Stimulated activated CD4-positive, alpha-beta T cell treated with anti-CD3 and anti-CD28 coated beads, Interleukin-15, amount 100 ng/mL, for 1 hour (primary cell): ENCODE results near the gene GALNT15.

Experiments
- DNase-seq, 2 donors: peaks; one replicate each; pipeline ENCODE4 v3.0.0-alpha.2; 2020; ENCODE audit warnings: low read depth in 1 of 2, low spot score in 1 of 2

Gene GALNT15

GRCh38 chr3:16151109-16151508, 23.4 kb upstream of the GALNT15 start:
- DNase-seq = no peak

GRCh38 chr3:16168211-16168610, 6.3 kb upstream of the GALNT15 start:
- DNase-seq = no peak

DNA sequence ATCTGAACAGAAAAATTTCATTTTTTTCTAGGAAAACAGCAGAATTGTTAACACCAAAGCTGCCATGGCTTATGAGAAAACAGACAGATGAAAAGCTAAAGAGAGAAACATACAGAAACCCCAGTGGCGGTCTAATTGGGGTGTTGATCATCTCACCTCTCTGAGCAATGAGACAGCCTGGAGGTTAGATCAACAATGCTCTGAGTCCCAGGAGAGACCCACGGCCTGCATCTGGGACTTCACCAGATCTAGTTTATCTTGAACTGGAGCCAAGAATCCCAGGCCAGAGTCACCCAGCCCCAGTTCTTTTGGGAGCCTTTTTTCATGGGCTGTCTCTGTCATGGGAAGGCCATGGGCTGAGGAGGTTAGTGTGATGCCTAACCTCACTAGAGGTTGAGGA, 3.5 kb upstream of the GALNT15 start:
- no peak for DNase-seq

DNA sequence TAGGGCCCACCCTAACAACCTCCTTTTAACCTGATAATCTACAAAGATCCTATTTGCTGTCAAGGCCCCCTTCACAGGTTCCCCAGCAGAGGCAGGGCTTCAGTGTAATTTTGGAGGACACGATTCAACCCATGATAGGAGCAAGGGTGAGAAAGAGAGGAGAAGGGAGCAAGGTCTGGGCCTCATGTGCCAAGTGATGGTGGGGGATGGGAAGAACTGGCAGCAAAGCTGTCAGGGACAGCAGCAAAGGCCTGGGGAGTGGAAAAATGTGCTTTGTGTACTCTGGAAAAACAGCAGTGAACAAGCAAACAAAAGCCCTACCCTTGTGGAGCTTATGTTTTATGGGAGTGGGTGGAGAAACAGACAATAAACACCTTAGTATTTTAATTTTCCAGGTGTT, 2.7 kb upstream of the GALNT15 start:
- DNase-seq = no peak

- DNase-seq = no peak
These were observed 1.0 kb upstream of the GALNT15 start for GRCh38 chr3:16173283-16174025.

DNA sequence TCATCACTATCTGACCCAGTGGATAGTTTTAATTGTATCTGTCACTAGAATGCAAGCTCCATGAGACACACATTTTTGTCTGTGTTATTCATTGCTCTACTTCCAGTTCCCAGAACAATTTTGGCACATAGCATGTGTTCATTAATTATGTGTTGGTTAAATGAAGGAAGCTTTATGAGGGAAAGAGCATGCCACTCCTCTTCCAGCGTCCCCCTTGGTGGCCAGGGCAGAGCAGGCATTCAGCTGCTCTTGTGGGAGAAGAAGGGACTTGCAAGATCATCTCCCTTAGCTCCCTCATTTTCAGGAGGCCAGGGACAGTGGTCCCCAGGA, 489 bp upstream of the GALNT15 start:
- no peak for DNase-seq

DNA sequence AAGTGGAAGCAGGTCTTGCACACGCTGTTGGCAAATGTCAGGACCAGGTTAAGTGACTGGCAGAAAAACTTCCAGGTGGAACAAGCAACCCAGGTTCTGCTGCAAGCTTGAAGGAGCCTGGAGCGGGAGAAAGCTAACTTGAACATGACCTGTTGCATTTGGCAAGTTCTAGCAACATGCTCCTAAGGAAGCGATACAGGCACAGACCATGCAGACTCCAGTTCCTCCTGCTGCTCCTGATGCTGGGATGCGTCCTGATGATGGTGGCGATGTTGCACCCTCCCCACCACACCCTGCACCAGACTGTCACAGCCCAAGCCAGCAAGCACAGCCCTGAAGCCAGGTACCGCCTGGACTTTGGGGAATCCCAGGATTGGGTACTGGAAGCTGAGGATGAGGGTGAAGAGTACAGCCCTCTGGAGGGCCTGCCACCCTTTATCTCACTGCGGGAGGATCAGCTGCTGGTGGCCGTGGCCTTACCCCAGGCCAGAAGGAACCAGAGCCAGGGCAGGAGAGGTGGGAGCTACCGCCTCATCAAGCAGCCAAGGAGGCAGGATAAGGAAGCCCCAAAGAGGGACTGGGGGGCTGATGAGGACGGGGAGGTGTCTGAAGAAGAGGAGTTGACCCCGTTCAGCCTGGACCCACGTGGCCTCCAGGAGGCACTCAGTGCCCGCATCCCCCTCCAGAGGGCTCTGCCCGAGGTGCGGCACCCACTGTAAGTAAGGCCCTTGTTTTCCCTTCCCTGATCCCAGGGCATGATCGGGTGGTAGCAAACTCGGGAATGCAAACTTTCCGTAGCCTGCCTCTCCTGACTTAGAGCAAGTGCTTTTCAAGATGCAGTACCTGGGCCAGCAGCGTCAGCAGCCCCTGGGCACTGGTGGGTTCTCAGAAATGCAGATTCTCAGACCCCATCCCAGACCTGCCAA, 759 bp downstream of the GALNT15 start:
- no peak for DNase-seq

- DNase-seq = no peak
These were observed 2.0 kb downstream of the GALNT15 start for GRCh38 chr3:16176391-16177030.

GRCh38 chr3:16177382-16177781, 2.9 kb downstream of the GALNT15 start:
- DNase-seq = no peak

GRCh38 chr3:16177962-16178627, 3.6 kb downstream of the GALNT15 start:
- peak; percentile 18 to 49 for DNase-seq

DNA sequence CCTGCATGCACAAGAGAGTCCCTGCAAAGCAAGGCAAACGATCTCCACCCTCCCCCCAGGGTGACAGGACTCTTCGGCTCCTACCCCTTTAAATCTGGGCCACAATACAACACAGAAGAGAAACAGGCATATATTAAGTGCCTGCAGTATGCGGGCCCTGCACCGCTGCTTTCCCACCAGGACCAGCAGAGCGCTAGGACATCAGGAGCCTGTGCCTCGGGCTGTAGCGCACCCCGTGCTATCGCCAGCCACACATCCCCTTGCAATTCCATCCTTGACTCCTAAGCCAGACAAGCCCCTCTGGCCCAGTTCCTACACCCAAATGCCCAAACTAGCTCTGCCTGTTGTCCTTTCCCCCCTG, 4.1 kb downstream of the GALNT15 start:
- DNase-seq = no peak

DNA sequence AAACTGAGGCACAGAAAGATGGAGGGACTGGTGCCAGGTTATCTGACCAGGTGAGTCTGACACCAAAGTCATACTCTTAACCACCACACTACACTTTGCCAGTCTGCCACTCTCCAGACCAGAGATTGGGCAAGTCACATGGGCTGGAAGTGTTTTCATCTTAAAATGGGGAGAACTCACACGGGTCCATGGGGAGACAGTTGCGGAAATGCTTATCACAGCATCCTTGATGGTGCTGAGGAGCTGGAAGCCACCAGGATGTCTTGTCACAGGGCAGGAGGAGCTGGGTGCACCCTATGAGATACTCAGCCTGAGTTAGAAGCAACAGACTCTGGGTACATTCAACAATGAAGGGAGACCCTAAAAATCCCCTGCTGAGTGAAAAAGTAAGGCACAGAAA, 4.8 kb downstream of the GALNT15 start:
- DNase-seq = no peak

- no peak for DNase-seq
These were observed 5.6 kb downstream of the GALNT15 start for GRCh38 chr3:16179771-16180736.

DNA sequence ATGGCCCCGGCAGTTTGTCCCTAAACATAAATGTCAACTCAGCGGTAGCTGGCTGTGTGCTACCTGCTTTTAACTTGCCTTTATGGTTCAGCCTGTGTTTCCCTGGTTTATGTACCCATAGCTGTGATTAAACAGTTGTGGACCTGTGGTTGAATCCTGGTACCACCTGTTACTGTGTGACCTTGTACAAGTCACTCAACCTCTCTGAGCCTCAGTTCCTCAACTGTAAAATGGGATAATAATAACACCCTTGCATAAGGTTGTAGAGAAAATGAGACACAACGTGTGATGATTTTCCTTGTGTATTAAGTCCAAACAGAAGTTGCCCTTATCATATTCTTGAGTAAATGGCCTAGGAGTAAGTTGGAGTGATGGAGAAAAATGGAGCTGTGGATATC, 6.3 kb downstream of the GALNT15 start:
- no peak for DNase-seq

DNA sequence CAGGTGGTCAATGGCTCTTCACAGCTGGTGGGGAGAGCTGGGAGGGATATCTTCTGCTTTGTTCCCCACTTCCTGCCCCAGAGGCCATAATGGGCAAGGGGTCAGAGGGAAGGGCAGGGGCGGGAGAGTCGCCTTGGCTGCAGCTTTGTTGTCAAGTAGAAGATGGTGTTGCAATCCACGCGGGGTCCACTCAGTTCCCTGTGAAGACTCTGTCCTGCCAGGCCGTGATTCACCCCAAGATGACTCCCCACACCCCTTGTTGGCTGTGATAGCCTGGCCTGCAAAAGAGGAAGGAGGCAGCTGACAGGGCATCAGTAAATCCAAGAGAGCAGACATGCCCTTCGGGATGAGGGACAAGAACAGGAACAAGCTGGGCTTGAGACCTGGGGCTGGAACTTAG, 6.9 kb downstream of the GALNT15 start:
- DNase-seq = no peak

DNA sequence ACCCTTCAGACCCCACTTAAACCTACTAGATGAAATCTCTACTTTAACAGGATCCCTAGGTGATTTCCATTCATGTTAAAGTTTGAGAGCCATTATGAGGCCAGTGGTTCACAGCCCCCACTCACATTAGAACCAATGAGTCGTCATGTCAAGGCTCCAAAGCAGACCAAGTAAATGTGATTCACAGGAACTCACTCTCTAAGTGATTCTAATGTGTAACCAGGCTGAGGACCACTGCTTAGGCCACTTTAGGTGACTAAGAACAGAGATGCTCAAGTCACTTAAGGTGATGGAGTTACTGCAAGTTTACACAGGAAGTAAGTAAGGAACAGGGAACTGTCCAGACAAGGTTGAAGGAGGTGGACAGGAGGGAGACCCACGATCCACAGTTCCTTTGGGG, 7.7 kb downstream of the GALNT15 start:
- no peak for DNase-seq

DNA sequence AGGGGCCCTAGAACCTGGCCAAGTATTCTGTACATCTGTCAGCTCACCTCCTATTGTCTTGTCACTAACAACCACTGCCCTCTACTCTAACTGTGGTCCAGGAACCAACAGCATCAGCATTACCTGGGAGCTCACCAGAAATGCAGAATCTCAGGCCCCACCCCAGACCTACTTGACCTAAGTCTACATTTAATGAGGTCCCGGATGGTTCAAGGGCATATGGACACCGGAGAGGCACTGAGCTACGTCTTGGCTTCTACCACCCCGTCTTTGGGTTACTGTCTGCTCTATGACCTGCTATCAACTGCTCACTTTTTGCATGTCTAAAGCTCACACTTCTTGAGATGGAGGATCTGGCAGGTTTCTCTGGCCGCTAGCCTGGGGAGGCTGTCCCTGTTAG, 8.1 kb downstream of the GALNT15 start:
- DNase-seq = no peak

DNA sequence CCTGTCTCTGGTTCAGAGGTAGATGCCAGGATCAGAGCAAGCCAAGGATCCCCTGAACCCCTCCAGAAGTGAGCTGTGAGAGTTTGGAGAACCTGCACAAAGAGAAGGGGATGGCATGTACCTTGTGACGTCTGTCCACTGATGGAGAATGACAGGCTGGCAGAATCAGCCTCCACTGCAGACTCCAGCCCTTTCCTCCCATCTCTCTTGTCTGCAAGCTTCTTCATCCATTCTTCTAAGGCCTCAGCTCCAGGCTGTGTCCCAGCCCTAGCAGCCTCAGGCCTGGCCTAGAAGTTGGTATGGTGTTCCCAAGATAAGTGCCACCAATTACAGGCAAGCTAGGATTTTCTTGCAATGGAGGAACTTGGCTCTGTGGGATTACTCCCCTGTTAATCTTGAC, 8.6 kb downstream of the GALNT15 start:
- DNase-seq = no peak

- no peak for DNase-seq
These were observed 9.3 kb downstream of the GALNT15 start for GRCh38 chr3:16183601-16184270.

- no peak for DNase-seq
These were observed 11.6 kb downstream of the GALNT15 start for GRCh38 chr3:16186086-16186485.
